HG03378 (cell line): ENCODE results near the gene FAM219B.

Source experiments
- ATAC-seq: cut with Tn5 transposase; IDR thresholded peaks from one replicate; pipeline ENCODE4 v1.9.1; 2021; ENCODE audit warnings: mild to moderate bottlenecking, moderate library complexity; ENCODE audit not compliant: unreplicated experiment

Gene FAM219B

GRCh38 chr15:74851960-74852359 is 54.7 kb downstream of the FAM219B start:
- no peak for ATAC-seq

GRCh38 chr15:74850393-74850792 is 56.3 kb downstream of the FAM219B start:
- no peak for ATAC-seq
